Mesothelial cell of epicardium (in vitro differentiated cells): ENCODE measurements around the gene PHF2. TPM values are rescaled to one million over a fixed set of nuclear protein-coding genes. Genes with fewer than 3 reads are reported as not detected.

ENCODE experiments used
- DNase-seq, 2 experiments: peaks; one replicate each; pipeline ENCODE4 v3.0.0; 2021; ENCODE audit warnings: low spot score in 2 of 2; ENCODE audit not compliant: unreplicated experiment in 2 of 2
- H3K27ac Mint-ChIP-seq: 2 replicates; pipeline ENCODE4 v1.8.0; 2021; ENCODE audit warnings: mixed read lengths
- H3K27me3 Mint-ChIP-seq: 2 replicates; pipeline ENCODE4 v1.8.0; 2021; ENCODE audit warnings: low read depth, mixed read lengths
- H3K36me3 Mint-ChIP-seq: 2 replicates; pipeline ENCODE4 v1.8.0; 2021; ENCODE audit warnings: mixed read lengths
- H3K4me1 Mint-ChIP-seq: 2 replicates; pipeline ENCODE4 v1.8.0; 2021; ENCODE audit warnings: mixed read lengths
- H3K4me3 Mint-ChIP-seq: 2 replicates; pipeline ENCODE4 v1.8.0; 2021; ENCODE audit warnings: mild to moderate bottlenecking, moderate library complexity, mixed read lengths
- H3K9me3 Mint-ChIP-seq: 2 replicates; pipeline ENCODE4 v1.8.0; 2021; ENCODE audit warnings: mixed read lengths
- CTCF ChIP-seq: fragments of 200-600 bp; sonication (generic); IDR thresholded peaks from one replicate; pipeline ENCODE4 v1.5.0; 2021; ENCODE audit warnings: antibody characterized with exemption; ENCODE audit not compliant: unreplicated experiment
- total RNA-seq: library from RNA; stranded (reverse); gene quantifications from 3 replicates; pipeline ENCODE4 v1.2.1, GENCODE V29; 2021

The PHF2 gene
- total RNA-seq, 1 donor from 2014 or later = 37.6 TPM

- no peaks in the 10 kb centered on the region for H3K4me1 Mint-ChIP-seq
- H3K27me3 Mint-ChIP-seq = no peaks in the 10 kb centered on the region
- H3K27ac Mint-ChIP-seq = no peak overlapping the region
- peak; percentile 17 to 31 for DNase-seq
- no peak overlapping the region for H3K4me3 Mint-ChIP-seq
- H3K9me3 Mint-ChIP-seq = no peaks in the 10 kb centered on the region
- no peak for TF ChIP-seq CTCF
- H3K36me3 Mint-ChIP-seq = peaks cover 17% of the 10 kb centered on the region
These were observed 96.8 kb downstream of the PHF2 start for GRCh38 chr9:93673021-93673838.

- Mint-ChIP-seq H3K4me1 (no peaks in the 10 kb centered on the region), H3K9me3 (no peaks in the 10 kb centered on the region), H3K4me3 (no peak overlapping the region), H3K36me3 (peaks cover 17% of the 10 kb centered on the region), H3K27ac (no peak overlapping the region), H3K27me3 (no peaks in the 10 kb centered on the region)
- peak in 1 of 2 experiments; percentile 18 for DNase-seq
- TF ChIP-seq CTCF = no peak
These were observed 97.5 kb downstream of the PHF2 start for GRCh38 chr9:93673839-93674334.

GRCh38 chr9:93674580-93675335 is 98.4 kb downstream of the PHF2 start:
- H3K36me3 Mint-ChIP-seq = peaks cover 17% of the 10 kb centered on the region
- TF ChIP-seq CTCF = no peak
- no peak overlapping the region for H3K27ac Mint-ChIP-seq
- H3K4me1 Mint-ChIP-seq = no peaks in the 10 kb centered on the region
- no peaks in the 10 kb centered on the region for H3K27me3 Mint-ChIP-seq
- peak; percentile 18 to 31 for DNase-seq
- no peak overlapping the region for H3K4me3 Mint-ChIP-seq
- no peaks in the 10 kb centered on the region for H3K9me3 Mint-ChIP-seq

- Mint-ChIP-seq H3K4me1 (no peaks in the 10 kb centered on the region), H3K4me3 (no peak overlapping the region)
These were observed 99.2 kb downstream of the PHF2 start for GRCh38 chr9:93675336-93676150.

More at GRCh38 chr9:93675336-93676150, 99.2 kb downstream of the PHF2 start:
- H3K9me3 Mint-ChIP-seq = no peaks in the 10 kb centered on the region
- DNase-seq = peak; percentile 14 to 36
- H3K27ac Mint-ChIP-seq = no peak overlapping the region
- TF ChIP-seq CTCF = no peak
- peaks cover 17% of the 10 kb centered on the region for H3K36me3 Mint-ChIP-seq
- no peaks in the 10 kb centered on the region for H3K27me3 Mint-ChIP-seq
